ENCODE results near the gene FRMD4A.
"Not testable (repeated sequence)": the region's sequence is repeated elsewhere in the genome, so short reads cannot be mapped to it uniquely, and the experiment has no call there.

The FRMD4A gene

DNA sequence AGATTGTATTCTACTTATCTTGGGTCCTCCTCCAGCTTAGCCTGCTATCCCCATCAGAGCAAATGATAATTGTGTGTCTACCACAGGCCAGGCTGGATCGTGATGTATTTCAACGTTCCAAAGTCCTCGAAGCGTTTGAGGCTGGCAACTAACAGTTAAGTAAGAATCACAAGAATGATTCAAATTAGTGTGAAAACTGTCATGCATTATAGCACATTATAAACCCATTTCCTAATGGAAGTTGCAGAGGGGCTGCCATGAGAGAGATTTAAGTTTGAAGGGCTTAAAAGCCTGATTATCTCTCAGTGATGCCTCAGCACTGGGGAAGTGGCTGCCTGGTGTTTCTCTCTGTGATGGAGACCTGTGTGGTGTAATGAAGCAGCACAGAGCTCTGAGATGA, 119.1 kb downstream of the FRMD4A start:
- no peak for TF ChIP-seq CTCF (IDR thresholded peaks at IDR 0.05; ENCODE audit: insufficient read depth, low read depth, low read length, missing control alignments)
- no peak for DNase-seq (ENCODE audit: low read depth)
- no peak overlapping the region for H3K4me3 ChIP-seq (ENCODE audit: low read length)

- no peak for TF ChIP-seq CTCF (IDR thresholded peaks at IDR 0.05; ENCODE audit: insufficient read depth, low read depth, low read length, missing control alignments)
- H3K4me3 ChIP-seq (ENCODE audit: low read length): no peak overlapping the region
- DNase-seq (ENCODE audit: low read depth): no peak
These were observed 122.5 kb downstream of the FRMD4A start for GRCh38 chr10:14208231-14208630.

DNA sequence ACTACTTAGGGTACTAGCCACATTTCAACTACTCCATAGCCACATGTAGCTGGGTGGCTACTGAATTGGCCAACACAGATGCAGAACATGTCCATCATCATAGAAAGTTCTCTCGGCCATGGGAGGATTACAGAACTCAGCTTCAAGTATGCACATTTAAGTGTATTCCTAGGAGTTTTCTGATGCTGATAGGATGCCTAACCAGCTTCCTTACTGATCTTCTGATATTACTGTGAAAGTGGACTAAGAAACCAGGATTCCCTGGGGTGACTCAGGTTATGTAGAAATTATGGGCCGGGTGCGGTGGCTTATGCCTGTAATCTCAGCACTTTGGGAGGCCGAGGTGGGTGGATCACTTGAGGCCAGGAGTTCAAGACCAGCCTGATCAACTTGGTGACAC, 125.5 kb downstream of the FRMD4A start:
- no peak overlapping the region for H3K4me3 ChIP-seq (ENCODE audit: low read length)
- no peak for TF ChIP-seq CTCF (IDR thresholded peaks at IDR 0.05; ENCODE audit: insufficient read depth, low read depth, low read length, missing control alignments)
- DNase-seq (ENCODE audit: low read depth): no peak

DNA sequence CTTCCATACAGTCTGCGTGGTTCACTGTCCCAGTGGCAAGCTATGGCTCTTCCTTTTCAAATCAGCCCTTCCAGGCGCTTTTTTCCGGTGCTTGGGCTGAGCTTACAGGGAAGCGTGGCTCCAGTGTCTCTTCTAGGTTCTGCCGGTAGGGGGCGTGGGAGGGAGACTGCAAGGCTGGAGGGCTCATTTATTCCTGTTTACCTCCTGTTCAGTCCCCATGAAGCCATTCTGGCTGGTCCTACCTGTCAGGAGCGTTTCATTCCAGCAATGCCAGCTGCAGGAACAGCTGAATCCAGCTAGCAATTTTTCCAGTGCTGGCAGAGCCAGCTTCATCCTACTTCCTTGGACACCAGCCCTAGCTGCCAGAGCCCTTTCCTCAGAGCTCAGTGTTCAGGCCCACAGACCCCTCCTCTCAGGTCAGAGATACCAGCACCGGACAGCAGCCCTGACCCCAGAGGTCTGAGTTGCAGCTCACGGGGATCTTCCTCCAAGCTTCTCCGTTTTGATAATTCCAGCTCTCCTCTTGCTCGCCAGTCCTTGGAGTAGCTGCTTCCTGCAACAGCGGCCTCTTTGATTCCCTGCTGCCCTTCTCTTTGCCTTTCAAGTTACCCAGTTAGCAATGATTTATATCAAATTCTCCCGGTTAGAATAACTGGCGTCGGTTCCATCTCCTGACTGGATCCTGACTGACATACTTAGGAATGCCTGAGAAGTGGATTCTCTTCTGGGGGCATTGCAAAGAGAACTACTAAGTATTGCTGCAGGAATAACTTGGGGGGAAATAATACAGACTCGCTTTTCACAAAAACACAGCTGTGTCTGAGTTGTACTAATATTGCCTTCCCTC, 129.8 kb downstream of the FRMD4A start:
- peak; percentile 19 for TF ChIP-seq CTCF (IDR thresholded peaks at IDR 0.05; ENCODE audit: insufficient read depth, low read depth, low read length, missing control alignments)
- H3K4me3 ChIP-seq (ENCODE audit: low read length): no peak overlapping the region
- no peak for DNase-seq (ENCODE audit: low read depth)

- DNase-seq (ENCODE audit: low read depth); H3K4me3 ChIP-seq (ENCODE audit: low read length): not testable (repeated sequence)
These were observed 131.6 kb downstream of the FRMD4A start for GRCh38 chr10:14199098-14199497.

GRCh38 chr10:14198078-14198477, 132.6 kb downstream of the FRMD4A start:
- no peak for TF ChIP-seq CTCF (IDR thresholded peaks at IDR 0.05; ENCODE audit: insufficient read depth, low read depth, low read length, missing control alignments)
- H3K4me3 ChIP-seq (ENCODE audit: low read length): no peak overlapping the region
- no peak for DNase-seq (ENCODE audit: low read depth)

GRCh38 chr10:14196113-14196512, 134.6 kb downstream of the FRMD4A start:
- TF ChIP-seq CTCF (IDR thresholded peaks at IDR 0.05; ENCODE audit: insufficient read depth, low read depth, low read length, missing control alignments): no peak
- DNase-seq (ENCODE audit: low read depth): no peak
- no peak overlapping the region for H3K4me3 ChIP-seq (ENCODE audit: low read length)

Measured in epithelial cell of esophagus (primary cell).